ENCODE data around the gene TNK1.

GRCh38 chr17:7415784-7416183, 34.9 kb downstream of the TNK1 start:
- no peak for TF ChIP-seq CTCF (IDR thresholded peaks at IDR 0.05; ENCODE audit: control extremely low read depth in 1 of 3, insufficient read depth in 1 of 3, low read depth in 1 of 3, low read length in 3 of 3)
- no peak for TF ChIP-seq POLR2AphosphoS5 (IDR thresholded peaks at IDR 0.05; ENCODE audit: low read depth, low read length)
- no peak for TF ChIP-seq RFX5 (IDR thresholded peaks at IDR 0.05; ENCODE audit: borderline replicate concordance, low read depth, low read length)
- TF ChIP-seq ZNF274 (IDR thresholded peaks at IDR 0.05; ENCODE audit: borderline replicate concordance, extremely low read depth, low read length) = no peak
- TF ChIP-seq JUND (IDR thresholded peaks at IDR 0.05; ENCODE audit: low read length) = no peak
- no peak for TF ChIP-seq TBP (IDR thresholded peaks at IDR 0.05; ENCODE audit: low read depth, low read length)
- no peak for TF ChIP-seq SIX5 (IDR thresholded peaks at IDR 0.05; ENCODE audit: low read depth, low read length)
- TF ChIP-seq EZH2 (IDR thresholded peaks at IDR 0.05; ENCODE audit: low read depth, low read length, severe bottlenecking) = no peak
